ENCODE measurements around the gene VTCN1. TPM values are rescaled to one million over a fixed set of nuclear protein-coding genes. Genes with fewer than 3 reads are reported as not detected.

The VTCN1 gene
- total RNA-seq, 4 donors from 2014 or later, result 1.7 to 9.4 (median 3.4) TPM

GRCh38 chr1:117210386-117210785, 341 bp downstream of the VTCN1 start:
- no peak overlapping the region for H3K4me3 ChIP-seq
- peaks cover 10% of the 10 kb centered on the region for H3K4me1 ChIP-seq
- peak overlapping the region; percentile 46 for H3K27ac ChIP-seq
- WGBS, result 88% methylated on average over 3 of the region's 4 CpGs
- no peak for TF ChIP-seq EP300 (IDR thresholded peaks at IDR 0.05)
- no peak for TF ChIP-seq POLR2A (IDR thresholded peaks at IDR 0.05)
- TF ChIP-seq POLR2AphosphoS5 (IDR thresholded peaks at IDR 0.05), result no peak
- TF ChIP-seq, protein P1, sequence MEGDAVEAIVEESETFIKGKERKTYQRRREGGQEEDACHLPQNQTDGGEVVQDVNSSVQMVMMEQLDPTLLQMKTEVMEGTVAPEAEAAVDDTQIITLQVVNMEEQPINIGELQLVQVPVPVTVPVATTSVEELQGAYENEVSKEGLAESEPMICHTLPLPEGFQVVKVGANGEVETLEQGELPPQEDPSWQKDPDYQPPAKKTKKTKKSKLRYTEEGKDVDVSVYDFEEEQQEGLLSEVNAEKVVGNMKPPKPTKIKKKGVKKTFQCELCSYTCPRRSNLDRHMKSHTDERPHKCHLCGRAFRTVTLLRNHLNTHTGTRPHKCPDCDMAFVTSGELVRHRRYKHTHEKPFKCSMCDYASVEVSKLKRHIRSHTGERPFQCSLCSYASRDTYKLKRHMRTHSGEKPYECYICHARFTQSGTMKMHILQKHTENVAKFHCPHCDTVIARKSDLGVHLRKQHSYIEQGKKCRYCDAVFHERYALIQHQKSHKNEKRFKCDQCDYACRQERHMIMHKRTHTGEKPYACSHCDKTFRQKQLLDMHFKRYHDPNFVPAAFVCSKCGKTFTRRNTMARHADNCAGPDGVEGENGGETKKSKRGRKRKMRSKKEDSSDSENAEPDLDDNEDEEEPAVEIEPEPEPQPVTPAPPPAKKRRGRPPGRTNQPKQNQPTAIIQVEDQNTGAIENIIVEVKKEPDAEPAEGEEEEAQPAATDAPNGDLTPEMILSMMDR (IDR thresholded peaks at IDR 0.05), result no peak
- H3K36me3 ChIP-seq, result no peaks in the 10 kb centered on the region
- no peaks in the 10 kb centered on the region for H3K27me3 ChIP-seq
- H3K9me3 ChIP-seq, result no peaks in the 10 kb centered on the region
- DNase-seq (ENCODE audit: low spot score in 2 of 2), result no peak

- Histone ChIP-seq H3K9me3 (no peaks in the 10 kb centered on the region), H3K27ac (peak overlapping the region; percentile 53), H3K4me3 (no peak overlapping the region), H3K27me3 (no peaks in the 10 kb centered on the region), H3K36me3 (no peaks in the 10 kb centered on the region), H3K4me1 (peaks cover 10% of the 10 kb centered on the region)
- TF ChIP-seq EP300 (IDR thresholded peaks at IDR 0.05) (no peak), POLR2AphosphoS5 (IDR thresholded peaks at IDR 0.05) (no peak), POLR2A (IDR thresholded peaks at IDR 0.05) (no peak)
- TF ChIP-seq, protein P1 (IDR thresholded peaks at IDR 0.05), result no peak
- DNase-seq (ENCODE audit: low spot score in 2 of 2), result no peak
- WGBS, result 60% methylated on average over 3 of the region's 3 CpGs
Measured at GRCh38 chr1:117209094-117209493, 1.6 kb downstream of the VTCN1 start.

DNA sequence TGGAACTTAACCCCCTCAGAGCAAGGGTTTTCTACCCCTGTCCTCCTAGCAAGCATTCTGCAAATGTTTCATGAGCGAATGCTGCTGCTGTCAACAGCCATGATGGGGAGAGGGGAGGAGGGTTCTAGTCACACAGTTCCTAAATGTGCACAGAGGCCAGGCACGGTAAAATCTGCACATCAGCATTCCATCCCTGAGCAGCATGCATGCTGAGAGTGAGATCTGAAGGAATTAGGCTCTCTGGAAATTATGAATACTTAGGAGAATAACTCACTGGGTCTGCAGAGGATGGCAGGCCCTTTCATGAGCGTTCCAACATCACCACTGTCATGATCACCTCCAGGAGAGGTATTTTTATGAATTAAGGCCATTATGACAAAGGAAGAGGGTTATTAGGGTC, 2.1 kb downstream of the VTCN1 start:
- no peaks in the 10 kb centered on the region for H3K36me3 ChIP-seq
- no peak for TF ChIP-seq POLR2A (IDR thresholded peaks at IDR 0.05)
- no peak for TF ChIP-seq POLR2AphosphoS5 (IDR thresholded peaks at IDR 0.05)
- no peak for TF ChIP-seq EP300 (IDR thresholded peaks at IDR 0.05)
- TF ChIP-seq, protein P1 (IDR thresholded peaks at IDR 0.05), result no peak
- no peaks in the 10 kb centered on the region for H3K9me3 ChIP-seq
- no peak for DNase-seq (ENCODE audit: low spot score in 2 of 2)
- H3K27ac ChIP-seq, result no peak overlapping the region
- H3K4me3 ChIP-seq, result no peak overlapping the region
- H3K27me3 ChIP-seq, result no peaks in the 10 kb centered on the region
- peaks cover 10% of the 10 kb centered on the region for H3K4me1 ChIP-seq
- 72% methylated on average over 3 of the region's 3 CpGs for WGBS

DNA sequence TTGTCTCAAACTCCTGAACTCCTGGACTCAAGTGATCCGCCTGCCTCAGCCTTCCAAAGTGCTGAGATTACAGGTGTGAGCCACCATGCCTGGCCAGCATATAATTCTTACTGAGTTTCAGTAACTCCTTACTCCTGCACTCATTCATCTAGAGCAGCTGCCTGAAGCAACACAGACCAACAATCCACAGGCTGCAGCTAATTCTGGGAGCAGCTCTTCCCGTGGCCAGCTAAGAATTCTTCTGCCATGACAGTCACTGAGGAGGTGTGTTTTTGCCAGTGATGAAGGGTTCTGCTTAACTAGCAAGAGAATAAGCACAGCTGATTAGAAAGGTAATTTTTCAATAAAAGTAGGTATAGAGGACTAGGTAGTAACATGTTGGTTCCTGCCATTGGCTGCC, 5.4 kb downstream of the VTCN1 start:
- WGBS, result 60% methylated on average over 2 of the region's 2 CpGs
- Histone ChIP-seq H3K4me3 (no peak overlapping the region), H3K36me3 (no peaks in the 10 kb centered on the region), H3K27ac (no peak overlapping the region), H3K27me3 (no peaks in the 10 kb centered on the region), H3K4me1 (peaks cover 6% of the 10 kb centered on the region), H3K9me3 (no peaks in the 10 kb centered on the region)
- DNase-seq (ENCODE audit: low spot score in 2 of 2), result no peak
- TF ChIP-seq, protein P1 (IDR thresholded peaks at IDR 0.05), result no peak
- no peak for TF ChIP-seq POLR2AphosphoS5 (IDR thresholded peaks at IDR 0.05)
- no peak for TF ChIP-seq POLR2A (IDR thresholded peaks at IDR 0.05)
- TF ChIP-seq EP300 (IDR thresholded peaks at IDR 0.05), result no peak

- Histone ChIP-seq H3K36me3 (no peaks in the 10 kb centered on the region), H3K27ac (no peak overlapping the region), H3K4me3 (no peak overlapping the region), H3K27me3 (no peaks in the 10 kb centered on the region), H3K9me3 (no peaks in the 10 kb centered on the region), H3K4me1 (no peaks in the 10 kb centered on the region)
- TF ChIP-seq EP300 (IDR thresholded peaks at IDR 0.05) (no peak), POLR2A (IDR thresholded peaks at IDR 0.05) (no peak), POLR2AphosphoS5 (IDR thresholded peaks at IDR 0.05) (no peak)
- TF ChIP-seq, protein P1 (IDR thresholded peaks at IDR 0.05), result no peak
- 52% methylated on average over 1 of the region's 1 CpG for WGBS
- no peak for DNase-seq (ENCODE audit: low spot score in 2 of 2)
Measured at GRCh38 chr1:117201808-117202207, 8.9 kb downstream of the VTCN1 start.

All from suprapubic skin (tissue), 4 donors.